ENCODE measurements around the gene PDE4B.
"Not testable (repeated sequence)": the region's sequence is repeated elsewhere in the genome, so short reads cannot be mapped to it uniquely, and the experiment has no call there.

PDE4B gene

GRCh38 chr1:66057448-66057847 is 264.8 kb downstream of the PDE4B start:
- not testable (repeated sequence) for DNase-seq (ENCODE audit: low read depth)

DNA sequence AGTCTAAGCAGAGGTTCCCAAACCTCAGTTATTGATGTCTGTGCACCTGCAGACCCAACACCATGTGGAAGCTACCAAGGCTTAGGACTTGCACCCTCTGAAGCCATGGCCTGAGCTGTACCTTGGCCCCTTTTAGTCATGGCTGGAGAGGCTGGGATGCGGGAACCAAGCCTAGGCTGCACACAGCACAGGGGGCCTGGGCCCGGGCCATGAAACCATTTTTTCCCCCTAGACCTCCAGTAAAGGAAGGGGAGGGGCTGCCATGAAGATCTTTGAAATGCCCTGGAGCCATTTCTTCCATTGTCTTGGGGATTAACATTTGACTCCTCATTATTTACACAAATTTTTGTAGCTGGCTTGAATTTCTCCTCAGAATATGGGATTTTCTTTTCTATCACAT is 265.9 kb downstream of the PDE4B start:
- no peak for DNase-seq (ENCODE audit: low read depth)

DNA sequence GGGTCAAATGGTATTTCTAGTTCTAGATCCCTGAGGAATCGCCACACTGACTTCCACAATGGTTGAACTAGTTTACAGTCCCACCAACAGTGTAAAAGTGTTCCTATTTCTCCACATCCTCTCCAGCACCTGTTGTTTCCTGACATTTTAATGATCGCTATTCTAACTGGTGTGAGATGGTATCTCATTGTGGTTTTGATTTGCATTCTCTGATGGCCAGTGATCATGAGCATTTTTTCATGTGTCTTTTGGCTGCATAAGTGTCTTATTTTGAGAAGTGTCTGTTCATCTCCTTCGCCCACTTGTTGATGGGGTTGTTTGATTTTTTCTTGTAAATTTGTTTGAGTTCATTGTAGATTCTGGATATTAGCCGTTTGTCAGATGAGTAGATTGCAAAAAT is 274.5 kb downstream of the PDE4B start:
- DNase-seq (ENCODE audit: low read depth), result not testable (repeated sequence)

- DNase-seq (ENCODE audit: low read depth), result no peak
Measured at GRCh38 chr1:66069976-66070876, 277.5 kb downstream of the PDE4B start.

DNA sequence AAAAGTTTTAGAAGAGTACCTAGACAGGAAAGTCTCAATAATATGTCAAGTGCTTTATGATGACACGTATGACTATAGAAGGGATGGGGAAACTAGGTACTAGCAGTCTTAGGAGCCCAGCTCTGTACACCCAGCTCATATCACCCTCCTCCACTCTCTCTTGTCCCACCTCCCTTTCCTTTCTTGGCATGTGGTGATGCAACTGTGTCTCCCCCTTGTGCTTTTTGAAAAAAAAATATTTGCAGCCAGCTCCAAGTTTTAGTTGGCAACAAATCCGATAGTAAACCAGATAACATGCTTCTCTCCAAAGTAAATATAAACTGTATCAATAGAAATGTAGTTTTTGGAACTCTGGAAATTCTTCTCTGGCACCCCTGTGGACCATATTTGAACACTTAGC is 280.7 kb downstream of the PDE4B start:
- no peak for DNase-seq (ENCODE audit: low read depth)

DNA sequence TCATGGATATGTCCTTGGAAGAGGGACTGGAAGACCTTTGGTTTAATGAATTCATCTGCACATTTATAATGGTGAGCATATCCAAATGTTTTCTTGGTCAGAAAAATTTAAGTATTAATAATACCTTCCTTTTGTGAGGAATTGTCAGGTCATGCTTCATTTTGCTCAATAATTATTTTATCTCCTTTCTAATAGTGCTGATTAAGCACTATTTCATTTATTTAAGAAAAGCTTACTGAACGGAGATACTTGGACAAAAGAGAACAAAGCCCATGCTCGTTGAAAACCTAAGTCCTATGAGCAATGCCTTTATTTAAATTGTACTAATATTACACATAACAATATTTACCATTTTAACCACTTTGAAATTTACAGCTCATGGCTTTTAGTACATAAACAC is 281.5 kb downstream of the PDE4B start:
- DNase-seq (ENCODE audit: low read depth), result no peak

- no peak for DNase-seq (ENCODE audit: low read depth)
Measured at GRCh38 chr1:66078412-66078811, 285.7 kb downstream of the PDE4B start.

DNA sequence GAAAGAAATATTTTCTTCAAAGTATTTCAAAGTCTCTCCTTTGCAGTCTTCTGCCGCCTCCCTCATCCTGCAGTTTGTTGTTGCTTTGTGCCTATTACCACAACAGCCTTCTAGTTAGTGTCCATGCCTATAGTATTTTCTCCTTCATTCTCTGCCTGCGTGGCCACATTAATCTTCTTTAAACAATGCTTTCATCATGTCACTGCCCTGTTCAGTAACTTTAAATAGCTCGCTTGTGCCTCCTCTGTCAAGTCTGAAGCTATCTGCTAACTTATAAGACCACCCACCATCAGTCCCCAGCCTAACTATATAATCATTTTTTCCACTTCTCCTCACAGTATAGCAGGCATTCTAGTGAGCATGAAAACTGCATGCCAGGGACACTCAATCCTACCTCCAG is 290.3 kb downstream of the PDE4B start:
- DNase-seq (ENCODE audit: low read depth), result no peak

DNA sequence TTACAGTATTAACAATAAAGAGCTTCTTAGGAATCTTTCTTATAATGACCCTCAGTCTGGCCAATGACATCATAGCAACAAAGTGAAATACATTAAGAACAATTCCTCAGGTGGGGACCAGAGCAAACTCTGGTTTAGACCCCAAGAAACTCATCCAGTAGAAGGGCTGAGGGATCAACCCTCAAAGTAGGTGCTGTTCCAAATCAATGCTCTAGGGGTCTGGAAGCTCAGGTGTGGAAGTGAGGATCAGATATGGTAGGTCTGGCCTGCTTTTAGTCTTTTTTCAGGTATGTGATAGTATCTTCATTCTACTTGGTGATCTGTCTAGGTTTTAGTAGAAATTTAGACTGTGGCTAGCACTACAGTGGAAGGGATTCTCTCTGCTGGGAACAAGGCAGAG is 291.7 kb downstream of the PDE4B start:
- no peak for DNase-seq (ENCODE audit: low read depth)

DNA sequence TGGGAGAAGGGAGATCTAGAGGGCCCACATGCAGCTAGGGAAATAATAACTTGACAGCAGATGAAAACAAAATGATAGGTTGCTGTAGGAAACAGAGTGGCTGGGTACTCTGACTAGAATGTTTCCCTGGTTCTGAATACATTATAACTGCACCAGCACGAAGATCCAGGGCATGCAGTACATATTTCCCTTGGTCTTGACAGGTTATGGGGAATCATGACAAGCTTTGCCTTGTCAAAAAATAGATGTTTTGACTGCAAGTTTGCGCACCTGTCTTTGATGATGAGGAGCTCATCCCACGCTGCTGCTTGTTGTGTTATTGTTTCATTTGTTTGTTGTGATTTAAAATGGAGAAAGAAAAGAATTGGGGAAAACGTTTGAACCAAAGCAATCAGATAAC is 292.9 kb downstream of the PDE4B start:
- no peak for DNase-seq (ENCODE audit: low read depth)

DNA sequence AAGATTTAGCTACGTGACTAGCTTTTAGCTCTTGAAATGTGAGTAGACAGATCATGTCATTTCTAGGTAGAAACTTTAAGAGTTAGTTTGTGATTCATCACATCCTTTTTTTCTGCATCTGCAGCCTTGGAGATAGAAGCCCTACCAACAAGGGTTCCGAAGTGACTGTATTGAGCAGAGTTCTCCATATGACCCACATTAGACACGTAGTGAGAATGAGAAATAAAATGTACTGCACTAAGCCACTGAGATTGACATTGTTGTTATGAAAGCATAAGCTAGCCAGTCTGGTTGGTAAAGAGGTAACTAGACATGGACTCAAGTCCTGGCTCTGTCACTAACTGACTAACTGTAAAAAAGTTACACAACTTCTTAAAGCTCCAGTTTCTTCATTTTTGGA is 296.1 kb downstream of the PDE4B start:
- DNase-seq (ENCODE audit: low read depth), result no peak

DNA sequence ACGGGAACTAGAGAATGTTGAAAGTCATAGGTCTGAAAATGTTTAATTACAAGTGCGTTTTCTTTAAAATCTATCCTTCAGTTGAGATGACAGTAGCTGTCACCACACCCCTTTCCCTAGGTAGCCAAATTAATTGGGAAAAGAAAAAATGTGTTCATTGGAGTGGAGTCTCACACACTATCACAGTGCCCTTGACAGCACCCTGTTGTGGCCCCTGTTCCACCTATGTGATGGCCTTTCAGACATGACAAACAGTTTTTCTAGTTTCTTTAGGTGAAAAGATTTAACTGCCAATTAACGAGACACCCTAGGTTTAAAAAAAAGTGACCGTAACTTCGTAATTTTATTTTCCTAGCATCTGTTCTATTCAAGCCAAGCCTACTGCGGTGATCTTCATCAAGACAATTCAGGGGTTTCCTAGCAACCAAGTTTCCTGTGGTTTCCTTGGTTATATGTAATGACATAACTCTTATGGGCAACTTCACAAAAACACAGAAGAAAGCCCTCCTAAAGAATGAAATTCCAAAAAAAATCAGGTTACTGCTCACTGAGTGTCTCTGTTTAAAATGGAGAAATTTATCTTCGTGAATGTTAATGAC is 298.3 kb downstream of the PDE4B start:
- no peak for DNase-seq (ENCODE audit: low read depth)

GRCh38 chr1:66095190-66095589 is 302.5 kb downstream of the PDE4B start:
- no peak for DNase-seq (ENCODE audit: low read depth)

DNA sequence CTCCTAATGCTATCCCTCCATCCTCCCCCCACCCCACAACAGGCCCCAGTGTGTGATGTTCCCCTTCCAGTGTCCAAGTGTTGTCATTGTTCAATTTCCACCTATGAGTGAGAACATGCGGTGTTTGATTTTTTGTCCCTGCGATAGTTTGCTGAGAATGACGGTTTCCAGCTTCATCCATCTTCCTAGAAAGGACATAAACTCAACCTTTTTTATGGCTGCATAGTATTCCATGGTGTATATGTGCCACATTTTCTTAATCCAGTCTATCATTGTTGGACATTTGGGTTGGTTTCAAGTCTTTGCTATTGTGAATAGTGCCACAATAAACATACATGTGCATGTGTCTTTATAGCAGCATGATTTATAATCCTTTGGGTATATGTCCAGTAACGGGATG is 308.3 kb downstream of the PDE4B start:
- DNase-seq (ENCODE audit: low read depth), result not testable (repeated sequence)

DNA sequence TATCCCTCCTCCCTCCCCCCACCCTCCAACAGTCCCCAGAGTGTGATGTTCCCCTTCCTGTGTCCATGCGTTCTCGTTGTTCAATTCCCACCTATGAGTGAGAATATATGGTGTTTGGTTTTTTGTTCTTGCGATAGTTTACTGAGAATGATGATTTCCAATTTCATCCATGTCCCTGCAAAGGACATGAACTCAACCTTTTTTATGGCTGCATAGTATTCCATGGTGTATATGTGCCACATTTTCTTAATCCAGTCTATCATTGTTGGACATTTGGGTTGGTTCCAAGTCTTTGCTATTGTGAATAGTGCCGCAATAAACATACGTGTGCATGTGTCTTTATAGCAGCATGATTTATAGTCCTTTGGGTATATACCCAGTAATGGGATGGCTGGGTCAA is 311.4 kb downstream of the PDE4B start:
- not testable (repeated sequence) for DNase-seq (ENCODE audit: low read depth)

- no peak for DNase-seq (ENCODE audit: low read depth)
Measured at GRCh38 chr1:66108624-66109023, 315.9 kb downstream of the PDE4B start.

DNA sequence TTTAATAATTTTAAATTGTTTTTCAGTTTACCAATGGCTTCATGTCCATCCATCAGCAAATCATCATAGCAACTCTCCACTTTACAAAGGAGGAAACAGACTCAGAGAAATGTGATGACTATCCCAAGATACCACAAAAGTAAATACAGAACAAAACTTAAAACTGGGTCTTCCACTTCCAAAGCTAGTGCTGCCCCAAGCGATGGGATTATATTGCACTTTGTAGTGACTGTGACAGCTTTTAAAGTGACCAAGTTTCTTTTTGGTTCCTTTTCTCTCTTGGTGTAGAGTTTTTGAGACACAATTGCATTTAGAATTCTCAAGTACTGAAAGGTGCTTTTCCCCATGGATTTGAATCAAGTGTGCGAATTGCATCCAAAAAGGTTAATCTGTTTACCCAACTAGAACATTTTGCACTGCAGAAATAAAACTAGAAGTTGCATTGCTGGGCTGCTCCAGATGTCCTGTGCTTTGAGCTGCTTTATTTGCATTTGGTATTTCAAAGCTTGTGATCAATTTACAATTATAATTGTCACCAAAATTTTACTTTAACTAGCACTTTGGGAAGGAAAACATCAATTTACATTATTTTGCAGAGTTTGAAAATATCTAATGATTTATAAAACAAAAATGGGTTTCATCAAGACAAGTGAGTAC is 320.2 kb downstream of the PDE4B start:
- no peak for DNase-seq (ENCODE audit: low read depth)

GRCh38 chr1:66119148-66119547 is 326.5 kb downstream of the PDE4B start:
- DNase-seq (ENCODE audit: low read depth), result no peak

- no peak for DNase-seq (ENCODE audit: low read depth)
Measured at GRCh38 chr1:66124670-66125069, 332.0 kb downstream of the PDE4B start.

GRCh38 chr1:66128641-66129040 is 335.9 kb downstream of the PDE4B start:
- DNase-seq (ENCODE audit: low read depth), result not testable (repeated sequence)

- DNase-seq (ENCODE audit: low read depth), result no peak
Measured at GRCh38 chr1:66132324-66132723, 339.6 kb downstream of the PDE4B start.

DNA sequence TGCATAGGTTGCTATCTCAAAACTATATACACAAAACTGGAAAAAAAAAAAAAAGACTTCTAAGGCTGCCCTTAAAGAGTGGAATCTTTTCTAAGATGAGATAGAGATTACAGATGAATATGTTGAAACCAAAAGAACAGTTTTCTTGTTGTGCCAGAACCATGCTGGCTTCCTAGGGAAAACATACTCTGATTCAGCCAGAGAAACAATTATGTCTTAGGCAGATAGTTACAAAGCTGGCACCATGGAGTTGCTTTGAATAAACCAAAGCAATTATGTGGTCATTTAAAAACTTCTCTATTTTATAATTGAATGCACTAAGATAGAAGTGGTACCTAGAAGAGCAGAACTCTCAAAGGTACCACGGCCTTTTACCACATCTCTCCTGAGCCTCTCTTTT is 341.3 kb downstream of the PDE4B start:
- no peak for DNase-seq (ENCODE audit: low read depth)

DNA sequence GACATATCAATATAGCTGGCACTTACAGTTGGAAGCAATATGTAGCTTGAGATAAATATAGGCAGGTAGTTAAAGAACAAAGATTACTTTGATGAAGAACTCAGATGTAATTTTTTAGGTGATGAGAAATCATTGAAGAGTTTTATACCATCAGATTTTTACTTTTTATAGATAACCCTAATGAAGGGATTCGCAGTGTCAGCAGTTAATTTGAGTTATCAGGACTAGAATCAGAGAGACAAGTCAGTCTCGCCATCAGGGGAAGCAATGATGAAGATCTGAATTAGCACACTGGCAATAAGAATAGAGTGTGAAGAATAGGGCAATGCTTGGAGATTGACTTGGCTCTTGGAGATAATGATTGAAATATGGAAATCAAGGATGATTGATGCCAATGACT is 342.5 kb downstream of the PDE4B start:
- no peak for DNase-seq (ENCODE audit: low read depth)
